Activated T-cell treated with anti-CD3 and anti-CD28 coated beads for 1 hour (primary cell): ENCODE measurements around the gene SBK2.
A peak's percentile ranks its signal among the peaks of the same experiment; 100 is the strongest.
"Not testable (repeated sequence)": the region's sequence is repeated elsewhere in the genome, so short reads cannot be mapped to it uniquely, and the experiment has no call there.

Source experiments
- DNase-seq: peaks from one replicate; pipeline ENCODE4 v3.0.0-alpha.2; 2020; ENCODE audit warnings: low read depth

SBK2 gene

GRCh38 chr19:55536951-55537740, at the start of gene SBK2:
SBK2 (minus strand) TSS chr19:55537133; CDS start chr19:55536294, 839 bp downstream.
- DNase-seq = no peak

GRCh38 chr19:55585658-55586339, 48.9 kb upstream of the SBK2 start:
- no peak for DNase-seq

GRCh38 chr19:55584871-55585270, 47.9 kb upstream of the SBK2 start:
- DNase-seq = no peak

GRCh38 chr19:55583897-55584296, 47.0 kb upstream of the SBK2 start:
- not testable (repeated sequence) for DNase-seq

- not testable (repeated sequence) for DNase-seq
Measured at GRCh38 chr19:55582284-55582683, 45.4 kb upstream of the SBK2 start.

GRCh38 chr19:55581823-55582223, 44.9 kb upstream of the SBK2 start:
- DNase-seq = no peak

- DNase-seq = no peak
Measured at GRCh38 chr19:55581145-55581822, 44.4 kb upstream of the SBK2 start.

- DNase-seq = peak; percentile 54
Measured at GRCh38 chr19:55580628-55581144, 43.8 kb upstream of the SBK2 start, which contains the start of gene ZNF579. ZNF579 (minus strand) TSS chr19:55580848; CDS start chr19:55579639, 1,209 bp downstream.

- DNase-seq = no peak
Measured at GRCh38 chr19:55579766-55580621, 43.1 kb upstream of the SBK2 start.

GRCh38 chr19:55578761-55579747, 42.1 kb upstream of the SBK2 start:
- DNase-seq = no peak

GRCh38 chr19:55578031-55578760, 41.3 kb upstream of the SBK2 start:
- DNase-seq = no peak

- DNase-seq = no peak
Measured at GRCh38 chr19:55576746-55577145, 39.8 kb upstream of the SBK2 start.

GRCh38 chr19:55573929-55574328, 37.0 kb upstream of the SBK2 start:
- DNase-seq = not testable (repeated sequence)

GRCh38 chr19:55569477-55569876, 32.5 kb upstream of the SBK2 start:
- DNase-seq = not testable (repeated sequence)

GRCh38 chr19:55567708-55568328, 30.9 kb upstream of the SBK2 start:
- no peak for DNase-seq

GRCh38 chr19:55566823-55567222, 29.9 kb upstream of the SBK2 start:
- no peak for DNase-seq

- DNase-seq = no peak
Measured at GRCh38 chr19:55563261-55563690, 26.3 kb upstream of the SBK2 start.

- DNase-seq = no peak
Measured at GRCh38 chr19:55559684-55560083, 22.8 kb upstream of the SBK2 start.

GRCh38 chr19:55554741-55555152, 17.8 kb upstream of the SBK2 start:
- DNase-seq = no peak
